HG03280 (cell line): ENCODE measurements around the gene GAD2.

Experiments
- ATAC-seq: cut with Tn5 transposase; IDR thresholded peaks from one replicate; pipeline ENCODE4 v1.9.1; 2021; ENCODE audit warnings: mild to moderate bottlenecking, moderate library complexity; ENCODE audit not compliant: unreplicated experiment

Gene GAD2

GRCh38 chr10:26221541-26221940 lies 5.0 kb downstream of the GAD2 start:
- no peak for ATAC-seq

GRCh38 chr10:26222563-26222962 lies 6.0 kb downstream of the GAD2 start:
- no peak for ATAC-seq

- ATAC-seq = no peak
Observed at GRCh38 chr10:26225322-26225721, 8.7 kb downstream of the GAD2 start.

GRCh38 chr10:26227786-26228185 lies 11.2 kb downstream of the GAD2 start:
- ATAC-seq = no peak

- ATAC-seq = no peak
Observed at GRCh38 chr10:26232174-26232573, 15.6 kb downstream of the GAD2 start.

- no peak for ATAC-seq
Observed at GRCh38 chr10:26235761-26236160, 19.2 kb downstream of the GAD2 start.

- no peak for ATAC-seq
Observed at GRCh38 chr10:26238378-26238777, 21.8 kb downstream of the GAD2 start.

- ATAC-seq = no peak
Observed at GRCh38 chr10:26242706-26243350, 26.3 kb downstream of the GAD2 start.

GRCh38 chr10:26243351-26243720 lies 26.8 kb downstream of the GAD2 start:
- no peak for ATAC-seq

- ATAC-seq = no peak
Observed at GRCh38 chr10:26249681-26250080, 33.1 kb downstream of the GAD2 start.

GRCh38 chr10:26251925-26252324 lies 35.4 kb downstream of the GAD2 start:
- no peak for ATAC-seq

GRCh38 chr10:26254616-26255015 lies 38.0 kb downstream of the GAD2 start:
- no peak for ATAC-seq

- no peak for ATAC-seq
Observed at GRCh38 chr10:26259341-26259740, 42.8 kb downstream of the GAD2 start.

GRCh38 chr10:26269754-26270153 lies 53.2 kb downstream of the GAD2 start:
- peak; percentile 50 for ATAC-seq

GRCh38 chr10:26274391-26274790 lies 57.8 kb downstream of the GAD2 start:
- no peak for ATAC-seq

- ATAC-seq = no peak
Observed at GRCh38 chr10:26278295-26278694, 61.7 kb downstream of the GAD2 start.

- ATAC-seq = no peak
Observed at GRCh38 chr10:26290236-26290635, 73.7 kb downstream of the GAD2 start.

GRCh38 chr10:26291721-26292480 lies 75.3 kb downstream of the GAD2 start:
- ATAC-seq = no peak

GRCh38 chr10:26296360-26296759 lies 79.8 kb downstream of the GAD2 start:
- ATAC-seq = no peak

GRCh38 chr10:26300001-26300400 lies 83.4 kb downstream of the GAD2 start:
- no peak for ATAC-seq

- no peak for ATAC-seq
Observed at GRCh38 chr10:26303366-26303765, 86.8 kb downstream of the GAD2 start.

- peak; percentile 69 for ATAC-seq
Observed at GRCh38 chr10:26310361-26310760, 93.8 kb downstream of the GAD2 start.
